HG02884 (cell line): ENCODE measurements around the gene C7orf33.
A peak's percentile ranks its signal among the peaks of the same experiment; 100 is the strongest.
"Not testable (repeated sequence)": the region's sequence is repeated elsewhere in the genome, so short reads cannot be mapped to it uniquely, and the experiment has no call there.

Experiments
- ATAC-seq: cut with Tn5 transposase; IDR thresholded peaks from one replicate; pipeline ENCODE4 v1.9.1; 2021; ENCODE audit warnings: mild to moderate bottlenecking, moderate library complexity; ENCODE audit not compliant: unreplicated experiment

Gene C7orf33

GRCh38 chr7:148579366-148579765 is 11.2 kb upstream of the C7orf33 start:
- no peak for ATAC-seq

- no peak for ATAC-seq
These were observed 10.1 kb upstream of the C7orf33 start for GRCh38 chr7:148580446-148580845.

- ATAC-seq: no peak
These were observed 8.9 kb upstream of the C7orf33 start for GRCh38 chr7:148581624-148582023.

- peak; percentile 99 for ATAC-seq
These were observed 6.3 kb upstream of the C7orf33 start for GRCh38 chr7:148584154-148584827.

- ATAC-seq: no peak
These were observed 5.2 kb upstream of the C7orf33 start for GRCh38 chr7:148585399-148585798.

- ATAC-seq: no peak
These were observed 3.5 kb upstream of the C7orf33 start for GRCh38 chr7:148587076-148587475.

GRCh38 chr7:148588168-148588567 is 2.4 kb upstream of the C7orf33 start:
- no peak for ATAC-seq

GRCh38 chr7:148588670-148589131 is 1.9 kb upstream of the C7orf33 start:
- ATAC-seq: no peak

- ATAC-seq: no peak
These were observed 926 bp upstream of the C7orf33 start for GRCh38 chr7:148589640-148590039.

GRCh38 chr7:148596354-148596753 is 5.8 kb downstream of the C7orf33 start:
- not testable (repeated sequence) for ATAC-seq

- ATAC-seq: no peak
These were observed 7.8 kb downstream of the C7orf33 start for GRCh38 chr7:148598351-148598750.

- ATAC-seq: no peak
These were observed 14.8 kb downstream of the C7orf33 start for GRCh38 chr7:148605350-148605749.

GRCh38 chr7:148607151-148607661 is 16.6 kb downstream of the C7orf33 start:
- ATAC-seq: no peak

GRCh38 chr7:148609045-148609725 is 18.6 kb downstream of the C7orf33 start:
- no peak for ATAC-seq

- ATAC-seq: no peak
These were observed 21.1 kb downstream of the C7orf33 start for GRCh38 chr7:148611692-148612091.

- ATAC-seq: no peak
These were observed 24.6 kb downstream of the C7orf33 start for GRCh38 chr7:148615085-148615730.

GRCh38 chr7:148620749-148621359 is 30.3 kb downstream of the C7orf33 start:
- ATAC-seq: no peak

- ATAC-seq: no peak
These were observed 31.0 kb downstream of the C7orf33 start for GRCh38 chr7:148621563-148621962.

- no peak for ATAC-seq
These were observed 32.5 kb downstream of the C7orf33 start for GRCh38 chr7:148622887-148623585.

- ATAC-seq: no peak
These were observed 33.2 kb downstream of the C7orf33 start for GRCh38 chr7:148623586-148624282.
